GM12891 (cell line): ENCODE data around the gene PARD6A.

Experiments
- POLR2A ChIP-seq: IDR thresholded peaks from 2 replicates; pipeline ENCODE4 v1.6.1; 2011; ENCODE audit warnings: low read depth, low read length, control low read depth
- POLR2AphosphoS5 ChIP-seq: IDR thresholded peaks from 2 replicates; pipeline ENCODE4 v1.6.1; 2011; ENCODE audit warnings: low read depth, low read length, control low read depth
- SPI1 ChIP-seq: IDR thresholded peaks from 2 replicates; pipeline ENCODE4 v1.6.1; 2011; ENCODE audit warnings: low read depth, low read length, control low read depth
- TAF1 ChIP-seq: IDR thresholded peaks from 2 replicates; pipeline ENCODE4 v1.6.1; 2011; ENCODE audit warnings: low read depth, low read length, control low read depth

GRCh38 chr16:67667817-67668494 is 7.2 kb downstream of the PARD6A start:
- no peak for TF ChIP-seq POLR2AphosphoS5
- no peak for TF ChIP-seq POLR2A
- no peak for TF ChIP-seq TAF1
- TF ChIP-seq SPI1: no peak
